GM20431 (cell line): ENCODE results near the gene LZTR1.

Experiments used
- in situ Hi-C: fragments of 300-500 bp; cut with MseI, MboI; formaldehyde crosslinking; loops from one replicate; pipeline ENCODE4 v1.15.0; 2020; ENCODE audit warnings: low sequenced_read_pairs; ENCODE audit not compliant: unreplicated experiment

Gene LZTR1

GRCh38 chr22:20978419-20978818, 3.7 kb upstream of the LZTR1 start:
- in situ Hi-C loops: no loop called here

GRCh38 chr22:20979243-20979809, 2.8 kb upstream of the LZTR1 start:
- in situ Hi-C loops: no loop called here

GRCh38 chr22:20979940-20980453, 2.1 kb upstream of the LZTR1 start:
- in situ Hi-C loops: no loop called here

GRCh38 chr22:20980523-20980922, 1.6 kb upstream of the LZTR1 start:
- in situ Hi-C loops: no loop called here

GRCh38 chr22:20980938-20981722, 967 bp upstream of the LZTR1 start:
- in situ Hi-C loops: no loop called here

GRCh38 chr22:20982563-20982882, 426 bp downstream of the LZTR1 start:
- in situ Hi-C loops: no loop called here

- in situ Hi-C loops: no loop called here
These were observed 1.1 kb downstream of the LZTR1 start for GRCh38 chr22:20983081-20983771.

- in situ Hi-C loops: no loop called here
These were observed 3.6 kb downstream of the LZTR1 start for GRCh38 chr22:20985720-20986119.

- in situ Hi-C loops: no loop called here
These were observed 4.3 kb downstream of the LZTR1 start for GRCh38 chr22:20986365-20986764.

GRCh38 chr22:20987375-20987774, 5.3 kb downstream of the LZTR1 start:
- in situ Hi-C loops: no loop called here

GRCh38 chr22:20988573-20989322, 6.7 kb downstream of the LZTR1 start:
- in situ Hi-C loops: no loop called here

GRCh38 chr22:20989323-20990138, 7.4 kb downstream of the LZTR1 start:
- in situ Hi-C loops: no loop called here

GRCh38 chr22:20990184-20991180, 8.4 kb downstream of the LZTR1 start:
- in situ Hi-C loops: no loop called here

GRCh38 chr22:20991252-20992055, 9.4 kb downstream of the LZTR1 start:
- in situ Hi-C loops: no loop called here

GRCh38 chr22:20992056-20992442, 10.0 kb downstream of the LZTR1 start:
- in situ Hi-C loops: no loop called here

- in situ Hi-C loops: no loop called here
These were observed 10.6 kb downstream of the LZTR1 start for GRCh38 chr22:20992456-20993303.
